ENCODE measurements around the gene SCRN1. TPM values are rescaled to one million over a fixed set of nuclear protein-coding genes. Genes with fewer than 3 reads are reported as not detected.

The SCRN1 gene
- total RNA-seq, 2 donors from 2014 or later, result 9.6 to 13.4 TPM

DNA sequence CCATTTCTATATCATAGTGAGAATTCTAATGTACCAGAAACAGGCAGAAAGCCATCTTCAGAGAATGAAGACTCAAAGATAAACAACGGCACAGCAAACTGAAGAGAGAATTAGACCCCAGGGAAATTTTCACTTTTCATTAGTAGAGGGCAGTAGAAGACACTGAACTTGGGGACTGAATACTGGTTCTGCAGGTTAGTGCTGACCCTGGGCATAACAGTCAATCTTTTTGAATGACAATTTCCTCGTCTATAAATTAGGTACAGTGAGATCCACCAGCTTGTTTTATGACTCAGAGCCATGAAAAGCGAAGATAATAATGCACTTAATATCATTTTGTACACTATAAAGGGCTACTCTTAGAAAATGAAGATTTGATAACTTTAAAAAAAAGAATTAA, 23.2 kb upstream of the SCRN1 start:
- intact Hi-C loops (cut with DNase I, micrococcal nuclease), result no loop called here
- ATAC-seq (no peak), DNase-seq (no peak)

DNA sequence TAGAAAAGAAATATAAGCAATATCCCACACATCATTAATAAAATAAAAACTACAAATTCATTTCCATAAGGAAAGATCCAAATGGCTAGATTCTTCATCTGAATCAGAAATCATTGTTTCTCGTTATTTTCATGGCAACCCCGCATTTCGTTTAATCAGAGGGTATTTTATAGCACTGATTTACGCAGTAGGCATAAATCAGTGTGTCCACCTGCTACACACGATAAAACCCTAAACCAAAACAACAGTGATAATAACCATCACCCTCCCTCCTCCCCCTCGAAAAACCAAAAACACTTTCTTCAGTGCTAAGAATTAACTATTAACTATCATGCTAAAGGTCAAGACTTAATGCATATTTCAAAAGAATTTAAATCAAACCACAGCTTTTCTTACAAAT, 20.4 kb upstream of the SCRN1 start:
- DNase-seq (no peak), ATAC-seq (no peak)
- intact Hi-C loops (cut with DNase I, micrococcal nuclease), result no loop called here

DNA sequence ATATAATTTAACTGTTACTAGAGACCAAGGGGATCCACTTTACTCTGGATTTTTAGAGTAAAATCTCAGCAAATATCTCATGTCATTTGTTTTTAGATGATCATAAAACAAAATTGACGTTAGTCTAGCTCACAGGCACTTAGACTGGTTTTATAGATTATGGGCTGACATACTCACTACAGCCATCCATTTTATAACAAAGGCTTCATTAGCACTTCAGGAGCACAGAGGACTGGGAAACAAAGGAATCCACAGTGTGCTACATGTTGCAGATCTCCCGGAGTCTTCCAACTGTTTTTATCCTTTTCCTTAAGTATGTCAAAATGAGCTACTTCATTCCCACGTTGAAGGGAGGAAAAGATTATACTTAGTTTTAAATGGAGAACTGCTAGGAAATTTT, 15.9 kb upstream of the SCRN1 start:
- DNase-seq (no peak), ATAC-seq (no peak)
- intact Hi-C loops (cut with DNase I, micrococcal nuclease), result no loop called here

DNA sequence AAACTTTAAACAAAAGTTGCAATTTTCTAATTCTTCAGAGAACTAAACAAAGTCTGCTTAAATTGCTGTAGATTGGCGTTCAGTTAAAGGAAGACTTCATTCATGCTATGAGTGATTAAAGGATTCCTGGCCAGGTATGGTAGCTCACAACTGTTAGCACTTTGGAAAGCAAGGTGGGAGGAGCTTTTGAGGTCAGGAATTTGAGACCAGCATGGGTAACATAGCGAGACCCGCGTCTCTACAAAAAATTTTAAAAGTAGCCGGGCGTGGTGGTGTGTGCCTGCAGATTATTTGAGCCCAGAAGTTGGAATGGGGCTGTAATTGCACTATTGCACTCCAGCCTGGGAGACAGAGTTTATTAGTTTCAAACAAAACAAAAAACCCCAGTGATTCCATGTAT, 13.5 kb upstream of the SCRN1 start:
- intact Hi-C loops (cut with DNase I, micrococcal nuclease), result no loop called here
- no peak for ATAC-seq
- DNase-seq, result no peak

DNA sequence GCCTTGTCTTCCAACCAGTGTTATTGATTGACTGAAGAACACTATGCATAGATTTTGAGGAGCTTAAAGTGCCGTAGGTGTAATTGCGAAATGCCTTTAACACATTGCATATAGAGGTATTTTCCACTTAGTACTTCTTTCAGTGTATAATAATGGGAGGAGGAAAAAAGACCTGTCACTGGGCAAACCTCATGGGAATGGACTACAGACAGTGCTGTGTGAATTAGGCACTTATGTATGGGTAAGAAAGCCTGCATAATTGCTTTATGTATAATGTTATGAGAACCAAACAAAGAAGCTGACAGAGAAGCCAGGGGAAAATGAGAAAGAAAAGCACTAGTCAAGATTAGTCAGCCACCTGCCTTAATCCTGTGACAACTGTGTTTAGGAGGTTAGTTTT, 12.4 kb upstream of the SCRN1 start:
- ATAC-seq, result no peak
- DNase-seq, result no peak
- intact Hi-C loops (cut with DNase I, micrococcal nuclease), result no loop called here

DNA sequence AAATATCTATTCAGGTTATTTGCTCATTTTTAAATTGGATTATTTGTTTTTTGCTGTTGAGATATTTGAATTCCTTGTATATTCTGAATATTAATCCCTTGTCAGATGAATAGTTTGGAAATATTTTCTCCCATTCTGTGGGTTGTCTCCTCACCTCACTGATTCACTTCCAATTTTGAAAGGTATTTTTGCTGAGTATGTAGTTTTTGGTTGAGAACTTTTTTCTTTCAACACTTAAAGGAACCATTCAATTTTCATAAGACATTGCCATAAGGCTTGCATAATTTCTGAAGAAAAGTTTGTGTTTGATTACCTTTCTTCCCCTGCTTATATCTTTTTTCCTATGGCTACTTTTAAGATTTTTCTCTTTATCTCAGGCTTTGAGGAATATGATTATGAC, 8.9 kb upstream of the SCRN1 start:
- no peak for DNase-seq
- intact Hi-C loops (cut with DNase I, micrococcal nuclease), result no loop called here
- ATAC-seq, result no peak

DNA sequence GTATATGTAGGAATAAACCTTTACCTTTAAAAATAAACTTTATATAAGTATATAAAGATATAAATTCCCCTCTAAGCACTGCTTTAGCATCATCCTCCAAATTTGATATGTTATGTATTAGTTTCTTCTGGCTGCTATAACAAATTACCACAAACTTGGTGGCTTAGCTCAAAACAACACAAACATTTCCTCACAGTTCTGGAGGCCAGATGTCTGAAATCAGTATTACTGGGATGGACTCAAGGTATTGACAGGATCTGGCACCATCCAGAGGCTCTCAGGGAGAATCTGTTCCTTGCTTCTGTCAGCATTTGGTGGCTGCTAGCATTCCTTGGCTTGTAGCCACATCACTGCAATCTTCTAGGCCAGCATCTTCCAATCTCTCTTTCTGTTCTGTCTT, 6.7 kb upstream of the SCRN1 start:
- DNase-seq, result no peak
- ATAC-seq, result no peak
- intact Hi-C loops (cut with DNase I, micrococcal nuclease), result no loop called here

DNA sequence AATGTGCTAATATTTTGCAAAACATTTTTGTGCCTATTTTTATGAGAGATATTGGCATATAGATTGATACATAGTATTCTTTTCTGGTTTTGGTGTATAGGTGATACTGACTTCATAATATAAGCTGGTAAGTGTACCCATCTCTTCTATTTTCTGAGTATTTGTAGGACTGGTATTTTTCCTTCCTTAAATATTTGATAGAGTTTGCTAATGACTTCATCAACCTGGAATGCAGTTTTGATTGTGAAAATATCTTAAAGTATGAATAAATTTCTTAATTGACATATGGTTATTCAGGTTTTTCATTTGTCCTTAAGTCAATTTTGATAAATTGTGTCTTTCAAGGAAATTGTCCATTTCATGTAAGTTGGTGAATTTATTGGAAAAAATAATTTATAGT, 6.1 kb upstream of the SCRN1 start:
- ATAC-seq (no peak), DNase-seq (no peak)
- intact Hi-C loops (cut with DNase I, micrococcal nuclease), result no loop called here

DNA sequence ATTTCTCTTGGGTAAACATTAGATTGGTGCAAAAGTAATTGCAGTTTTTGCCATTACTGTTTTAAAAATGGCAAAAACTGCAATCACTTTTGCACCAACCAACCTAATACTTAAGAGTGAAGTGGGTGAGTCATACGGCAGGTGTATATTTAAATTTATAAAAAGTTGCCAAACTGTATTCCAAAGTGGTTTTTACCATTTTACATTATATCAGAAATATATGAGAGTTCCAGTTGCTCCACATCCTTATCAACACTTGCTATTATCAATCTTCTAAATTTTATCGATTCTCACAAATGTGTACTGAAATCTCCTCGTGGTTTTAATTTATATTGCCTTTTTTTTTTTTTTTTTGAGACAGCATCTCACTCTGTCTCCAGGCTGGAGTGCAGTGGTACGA, 3.5 kb upstream of the SCRN1 start:
- ATAC-seq (no peak), DNase-seq (no peak)
- intact Hi-C loops (cut with DNase I, micrococcal nuclease), result no loop called here

DNA sequence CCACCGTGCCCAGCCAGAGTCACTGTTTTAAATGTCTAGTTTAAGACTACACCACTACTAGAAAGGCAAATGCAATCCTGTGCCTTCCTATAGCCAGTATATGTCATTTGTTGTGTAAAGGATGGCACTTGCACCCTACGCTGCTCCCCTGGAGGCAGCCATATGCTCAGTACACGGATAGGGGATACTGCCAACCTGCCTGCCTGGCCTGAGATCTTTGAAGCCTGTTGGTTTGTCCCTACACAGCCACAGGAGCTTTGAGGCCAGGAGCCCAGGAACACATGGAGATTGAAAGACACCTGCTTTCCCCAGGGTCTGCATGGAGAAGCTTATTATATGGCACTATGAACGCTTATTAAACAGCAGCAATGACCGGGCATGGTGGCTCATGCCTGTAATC, 2.3 kb upstream of the SCRN1 start:
- no peak for DNase-seq
- intact Hi-C loops (cut with DNase I, micrococcal nuclease), result no loop called here
- ATAC-seq, result no peak

DNA sequence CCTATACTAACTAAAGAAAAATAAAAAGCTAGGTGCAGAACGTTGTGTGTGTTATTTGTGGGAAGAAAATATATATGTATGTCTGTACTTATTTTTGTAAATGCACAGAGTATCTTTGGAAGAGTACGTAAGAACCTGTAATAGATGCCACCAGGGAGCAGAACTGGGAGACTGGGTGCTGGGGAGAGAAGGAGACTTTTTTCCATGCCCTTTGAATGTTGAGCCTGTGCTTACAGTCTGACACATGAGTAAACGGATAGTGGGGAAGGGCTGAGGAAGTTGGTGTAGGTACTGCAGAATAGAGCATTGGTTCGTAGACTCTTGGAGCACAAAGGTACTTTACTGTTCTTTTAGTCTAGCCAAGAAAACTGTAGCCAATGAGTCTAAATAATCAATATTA, 1.3 kb upstream of the SCRN1 start:
- intact Hi-C loops (cut with DNase I, micrococcal nuclease), result no loop called here
- DNase-seq, result no peak
- no peak for ATAC-seq

DNA sequence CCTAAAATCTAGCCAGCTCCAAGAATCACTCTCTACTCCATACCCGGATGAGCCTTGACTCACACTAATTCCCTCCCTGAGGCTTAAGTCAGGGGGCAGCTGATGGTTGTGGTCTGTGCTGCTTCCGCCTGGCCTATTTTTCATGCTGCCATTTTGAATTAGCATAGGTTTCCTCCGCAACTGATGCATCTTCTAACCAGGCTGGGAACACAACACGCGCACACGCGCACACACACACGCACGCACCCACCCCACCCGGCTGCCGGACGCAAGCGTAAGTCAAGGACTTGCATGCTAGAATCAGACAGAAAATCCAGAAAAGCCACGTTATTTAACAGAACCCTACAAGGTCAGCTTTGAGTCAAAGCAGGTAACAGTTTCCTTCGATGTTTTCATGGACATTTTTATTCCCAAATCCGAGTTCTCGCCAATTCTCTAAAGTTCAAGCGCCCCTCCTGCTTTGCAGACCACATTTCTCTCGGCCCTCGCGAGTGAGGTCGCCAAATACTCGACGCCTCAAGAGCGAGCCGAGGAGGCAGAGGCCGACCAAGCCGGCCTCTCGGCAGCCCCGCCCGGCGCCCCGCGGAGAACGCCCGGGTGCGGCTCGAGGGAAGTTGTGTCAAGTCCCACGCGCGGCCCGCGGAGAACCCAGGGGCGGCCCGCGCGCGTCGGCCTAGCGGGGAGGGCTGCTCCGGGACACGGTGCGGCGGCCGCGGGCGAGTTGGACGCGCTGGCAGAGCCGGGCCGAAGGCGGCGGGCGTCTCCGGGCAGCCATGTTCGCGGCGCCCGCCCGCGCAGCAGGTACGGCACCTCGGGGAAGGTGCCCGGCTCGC, 961 bp downstream of the SCRN1 start:
- intact Hi-C loops (cut with DNase I, micrococcal nuclease), result no loop called here
- peak; percentile 31 to 56 for DNase-seq
- ATAC-seq, result peak; percentile 78

DNA sequence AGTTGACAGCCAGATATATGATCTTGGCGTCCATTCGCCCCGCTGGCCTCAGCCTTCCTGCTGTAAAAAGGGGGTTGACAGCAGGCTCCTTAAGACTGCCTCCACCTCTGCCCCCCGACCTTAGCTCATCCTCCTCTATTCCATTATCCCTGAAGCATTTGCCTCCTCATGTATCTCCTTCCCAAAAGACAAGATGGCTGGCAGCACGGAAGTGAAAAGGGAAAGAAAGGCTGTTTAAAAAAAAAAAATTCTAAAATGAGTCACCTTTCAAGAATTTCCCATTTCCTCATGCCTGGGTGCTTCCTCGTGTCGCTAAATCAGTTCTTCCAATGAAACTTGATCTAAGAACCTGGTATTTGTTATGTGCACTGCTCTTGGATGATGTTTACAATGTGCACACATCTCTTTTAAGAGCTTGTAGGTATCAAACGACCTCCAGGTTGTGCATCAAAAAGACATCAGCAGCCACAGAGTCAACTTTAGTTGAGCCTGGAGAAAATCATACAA, 1.7 kb downstream of the SCRN1 start:
- no peak for ATAC-seq
- no peak for DNase-seq
- intact Hi-C loops (cut with DNase I, micrococcal nuclease), result no loop called here

DNA sequence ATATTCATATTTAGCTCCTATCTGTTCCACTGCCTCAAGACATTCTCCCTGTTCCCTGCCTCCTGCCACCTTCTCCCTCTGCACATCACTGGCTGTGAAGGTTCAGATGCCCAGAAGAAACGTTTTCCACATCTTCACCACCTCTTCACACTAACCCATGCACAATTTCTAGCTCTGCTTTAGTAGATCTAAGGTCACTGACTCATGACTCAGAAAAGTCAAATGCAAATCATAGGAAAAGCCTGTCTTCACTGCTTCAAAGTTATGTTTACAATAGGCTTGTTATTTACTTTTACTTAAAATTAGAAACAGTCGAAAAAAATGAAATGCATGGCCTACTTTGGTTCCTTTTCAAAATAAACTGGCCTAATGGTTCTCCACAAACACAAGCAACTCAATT, 2.5 kb downstream of the SCRN1 start:
- intact Hi-C loops (cut with DNase I, micrococcal nuclease), result no loop called here
- no peak for ATAC-seq
- DNase-seq, result no peak

DNA sequence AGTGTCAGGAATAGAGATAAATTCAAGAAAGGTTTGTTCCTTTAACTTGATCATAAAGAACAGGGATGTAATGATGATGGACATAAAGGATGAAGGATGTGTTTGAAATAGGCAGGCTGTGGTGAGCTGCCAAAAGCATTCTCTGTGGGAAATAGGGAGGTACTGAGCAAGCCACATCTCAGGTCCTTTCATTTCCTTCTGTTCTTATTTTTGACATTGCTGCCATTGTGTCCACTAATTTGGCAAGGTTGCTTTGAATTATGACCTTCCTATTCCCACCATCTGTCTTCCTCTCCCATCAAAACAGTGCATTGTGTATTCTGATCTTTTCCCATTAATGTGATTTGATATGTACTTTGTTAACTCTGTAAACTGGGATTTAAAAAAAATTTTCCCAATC, 9.4 kb downstream of the SCRN1 start:
- intact Hi-C loops (cut with DNase I, micrococcal nuclease), result no loop called here
- no peak for ATAC-seq

DNA sequence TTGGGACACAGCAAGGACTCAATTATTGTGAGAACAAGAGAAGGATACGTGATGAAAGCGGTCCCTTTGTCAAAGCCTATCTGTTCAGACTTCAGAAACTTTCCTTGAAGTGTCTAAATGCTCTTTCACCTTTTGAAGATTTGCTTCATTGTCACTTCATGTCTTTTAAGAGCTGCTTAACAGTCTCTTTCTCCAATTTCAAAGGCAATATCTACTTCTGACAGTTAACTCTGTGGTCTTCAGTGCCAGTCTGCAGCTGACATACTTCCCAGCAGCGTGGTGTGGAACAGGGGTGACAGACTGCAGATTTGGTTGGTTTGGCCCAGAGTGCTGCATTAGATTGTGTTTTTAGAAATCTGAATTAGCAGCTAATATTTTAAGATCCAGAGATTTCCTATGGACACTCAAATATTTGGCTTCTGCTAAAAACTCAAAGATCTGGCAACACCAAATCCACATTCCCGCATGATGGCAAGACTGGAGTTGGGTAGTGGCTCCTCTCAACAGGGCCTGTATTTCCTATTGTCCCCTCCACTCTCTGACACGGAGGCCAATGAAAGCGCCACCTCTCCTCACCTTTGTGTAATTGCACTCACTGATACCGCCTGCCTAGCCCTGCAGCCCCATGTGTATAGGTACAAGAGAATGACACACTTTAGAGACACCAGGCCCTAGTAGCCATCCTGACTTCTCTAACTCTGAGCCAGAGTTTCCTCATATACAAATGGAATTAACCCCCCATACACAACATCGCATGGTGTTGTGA, 11.5 kb downstream of the SCRN1 start:
- no peak for DNase-seq
- ATAC-seq, result no peak
- intact Hi-C loops (cut with DNase I, micrococcal nuclease), result no loop called here

More for the DNA sequence above, 9.4 kb downstream of the SCRN1 start:
- no peak for DNase-seq

DNA sequence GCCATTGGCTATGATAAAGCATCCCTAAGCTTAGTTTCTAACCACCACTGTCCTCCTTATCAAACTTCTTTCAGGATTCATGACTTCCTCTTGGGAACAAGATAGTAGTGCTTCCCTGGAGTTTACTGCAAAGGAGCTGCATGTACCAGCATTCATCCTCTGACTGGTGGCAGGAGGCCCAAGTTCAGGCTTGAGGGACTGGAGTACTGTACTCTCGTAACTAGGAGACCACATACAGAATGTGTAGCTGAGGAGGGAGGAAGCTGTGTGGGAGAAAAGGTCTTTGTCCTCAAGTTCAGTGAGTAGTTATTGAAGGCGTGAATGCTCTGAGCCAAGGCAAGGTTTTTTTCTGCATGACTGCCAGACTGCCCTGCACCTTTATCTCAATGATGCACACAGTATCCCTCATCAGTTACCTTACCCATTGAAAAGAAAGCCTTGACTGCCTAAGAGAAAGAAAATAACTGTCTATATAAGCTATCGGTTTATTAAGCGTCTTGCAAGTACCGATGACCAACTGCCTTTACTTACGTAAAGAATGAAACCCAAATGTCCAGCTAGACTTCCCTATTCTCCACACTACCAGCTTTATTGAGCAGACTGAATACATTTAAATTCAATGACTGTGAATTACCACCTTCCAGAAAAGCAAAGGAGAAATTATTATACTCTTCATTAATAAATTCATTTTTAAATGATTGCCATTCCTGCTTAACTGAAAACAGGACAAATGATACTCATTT, 12.8 kb downstream of the SCRN1 start:
- DNase-seq, result no peak
- intact Hi-C loops (cut with DNase I, micrococcal nuclease), result no loop called here
- ATAC-seq, result no peak

DNA sequence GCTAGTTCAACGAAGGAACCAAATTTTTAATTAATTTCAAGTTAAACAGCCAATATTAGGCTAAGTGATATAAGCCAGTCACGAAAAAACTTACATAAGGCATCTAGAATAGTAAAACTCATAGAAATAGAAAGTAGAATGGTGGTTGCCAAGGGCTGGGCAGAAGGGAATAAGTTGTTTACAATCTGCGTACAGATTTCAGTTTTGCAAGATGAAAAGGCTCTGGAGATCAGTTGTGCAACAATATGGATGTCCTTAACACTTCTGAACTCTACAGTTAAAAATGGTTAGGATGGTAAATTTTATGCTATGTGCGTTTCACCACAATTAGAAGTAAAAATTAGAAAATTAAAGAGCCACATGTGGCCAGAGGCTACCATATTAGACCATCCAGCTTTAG, 13.3 kb downstream of the SCRN1 start:
- intact Hi-C loops (cut with DNase I, micrococcal nuclease), result no loop called here
- DNase-seq (no peak), ATAC-seq (no peak)

DNA sequence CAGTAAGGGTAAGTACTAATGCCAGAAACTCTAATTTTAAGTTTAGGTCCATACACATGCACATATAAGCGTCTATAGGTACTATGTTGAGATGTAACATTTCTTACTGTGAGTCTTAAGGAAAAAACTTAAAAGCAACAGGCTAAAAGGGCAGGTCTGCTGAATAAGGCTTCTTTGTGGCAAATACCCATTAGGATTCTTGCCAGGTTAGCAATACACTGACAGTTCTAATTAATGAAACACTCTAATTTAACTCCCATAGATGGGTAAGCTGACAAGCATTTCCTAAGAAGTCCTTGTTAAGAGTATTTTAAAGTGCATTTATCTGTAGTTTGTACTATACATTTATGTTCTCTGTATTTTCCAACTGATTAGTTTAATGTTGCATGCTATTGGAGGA, 14.0 kb downstream of the SCRN1 start:
- DNase-seq, result no peak
- ATAC-seq, result no peak
- intact Hi-C loops (cut with DNase I, micrococcal nuclease), result no loop called here

DNA sequence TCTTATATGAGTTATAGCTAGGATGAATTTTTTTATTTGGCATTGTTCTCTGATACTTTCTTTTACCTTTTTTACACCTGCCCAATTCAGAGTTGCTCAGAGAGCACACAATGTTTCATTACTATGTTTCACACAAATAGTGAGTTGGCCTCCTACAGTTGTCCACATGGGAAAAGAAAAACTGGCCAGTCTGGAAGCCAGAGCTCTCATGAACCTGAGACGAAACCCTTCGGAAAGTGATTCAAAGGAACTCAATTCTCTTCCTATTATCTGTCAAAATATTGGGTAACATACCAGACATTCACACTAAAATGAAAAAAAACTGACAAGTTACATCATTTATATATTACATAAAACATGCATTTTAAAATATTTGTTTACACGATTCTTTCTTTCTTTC, 15.3 kb downstream of the SCRN1 start:
- no peak for DNase-seq
- no peak for ATAC-seq
- intact Hi-C loops (cut with DNase I, micrococcal nuclease), result no loop called here

Data from left colon (tissue), 2 donors.